HL-60 (cell line): ENCODE results near the gene TBC1D24.
"Not testable (repeated sequence)": the region's sequence is repeated elsewhere in the genome, so short reads cannot be mapped to it uniquely, and the experiment has no call there.

Source experiments
- GABPA ChIP-seq: IDR thresholded peaks from 2 replicates; pipeline ENCODE4 v1.6.1; 2012; ENCODE audit warnings: low read depth
- POLR2AphosphoS5 ChIP-seq: IDR thresholded peaks from 2 replicates; pipeline ENCODE4 v1.6.1; 2012; ENCODE audit warnings: low read depth
- TF ChIP-seq, protein P1 (sequence below): IDR thresholded peaks from one replicate; pipeline ENCODE4 v1.5.1; 2011; ENCODE audit warnings: low read length, control low read depth, inconsistent platforms; ENCODE audit not compliant: insufficient read depth
- TF ChIP-seq, protein P2 (sequence below): IDR thresholded peaks from 2 replicates; pipeline ENCODE4 v1.6.1; 2012; ENCODE audit warnings: low read depth; ENCODE audit not compliant: insufficient replicate concordance

DNA sequence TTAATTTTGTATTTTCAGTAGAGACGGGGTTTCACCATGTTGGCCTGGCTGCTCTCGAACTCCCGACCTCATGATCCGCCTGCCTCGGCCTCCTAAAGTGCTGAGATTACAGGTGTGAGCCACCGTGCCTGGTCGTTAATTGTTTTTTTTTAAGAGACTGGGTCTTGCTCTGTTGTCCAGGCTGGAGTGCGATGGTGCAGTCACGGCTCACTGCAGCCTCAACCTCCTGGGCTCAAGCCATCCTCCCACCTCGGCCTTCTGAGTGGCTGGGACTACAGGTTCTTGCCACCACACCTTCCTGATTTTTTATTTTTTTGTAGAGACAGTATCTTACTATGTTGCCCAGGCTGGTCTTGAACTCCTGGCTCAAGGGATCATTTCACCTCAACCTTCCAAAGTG, 5.1 kb downstream of the TBC1D24 start:
- TF ChIP-seq, protein P1, sequence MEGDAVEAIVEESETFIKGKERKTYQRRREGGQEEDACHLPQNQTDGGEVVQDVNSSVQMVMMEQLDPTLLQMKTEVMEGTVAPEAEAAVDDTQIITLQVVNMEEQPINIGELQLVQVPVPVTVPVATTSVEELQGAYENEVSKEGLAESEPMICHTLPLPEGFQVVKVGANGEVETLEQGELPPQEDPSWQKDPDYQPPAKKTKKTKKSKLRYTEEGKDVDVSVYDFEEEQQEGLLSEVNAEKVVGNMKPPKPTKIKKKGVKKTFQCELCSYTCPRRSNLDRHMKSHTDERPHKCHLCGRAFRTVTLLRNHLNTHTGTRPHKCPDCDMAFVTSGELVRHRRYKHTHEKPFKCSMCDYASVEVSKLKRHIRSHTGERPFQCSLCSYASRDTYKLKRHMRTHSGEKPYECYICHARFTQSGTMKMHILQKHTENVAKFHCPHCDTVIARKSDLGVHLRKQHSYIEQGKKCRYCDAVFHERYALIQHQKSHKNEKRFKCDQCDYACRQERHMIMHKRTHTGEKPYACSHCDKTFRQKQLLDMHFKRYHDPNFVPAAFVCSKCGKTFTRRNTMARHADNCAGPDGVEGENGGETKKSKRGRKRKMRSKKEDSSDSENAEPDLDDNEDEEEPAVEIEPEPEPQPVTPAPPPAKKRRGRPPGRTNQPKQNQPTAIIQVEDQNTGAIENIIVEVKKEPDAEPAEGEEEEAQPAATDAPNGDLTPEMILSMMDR: not testable (repeated sequence)
- not testable (repeated sequence) for TF ChIP-seq GABPA, POLR2AphosphoS5
- TF ChIP-seq, protein P2, sequence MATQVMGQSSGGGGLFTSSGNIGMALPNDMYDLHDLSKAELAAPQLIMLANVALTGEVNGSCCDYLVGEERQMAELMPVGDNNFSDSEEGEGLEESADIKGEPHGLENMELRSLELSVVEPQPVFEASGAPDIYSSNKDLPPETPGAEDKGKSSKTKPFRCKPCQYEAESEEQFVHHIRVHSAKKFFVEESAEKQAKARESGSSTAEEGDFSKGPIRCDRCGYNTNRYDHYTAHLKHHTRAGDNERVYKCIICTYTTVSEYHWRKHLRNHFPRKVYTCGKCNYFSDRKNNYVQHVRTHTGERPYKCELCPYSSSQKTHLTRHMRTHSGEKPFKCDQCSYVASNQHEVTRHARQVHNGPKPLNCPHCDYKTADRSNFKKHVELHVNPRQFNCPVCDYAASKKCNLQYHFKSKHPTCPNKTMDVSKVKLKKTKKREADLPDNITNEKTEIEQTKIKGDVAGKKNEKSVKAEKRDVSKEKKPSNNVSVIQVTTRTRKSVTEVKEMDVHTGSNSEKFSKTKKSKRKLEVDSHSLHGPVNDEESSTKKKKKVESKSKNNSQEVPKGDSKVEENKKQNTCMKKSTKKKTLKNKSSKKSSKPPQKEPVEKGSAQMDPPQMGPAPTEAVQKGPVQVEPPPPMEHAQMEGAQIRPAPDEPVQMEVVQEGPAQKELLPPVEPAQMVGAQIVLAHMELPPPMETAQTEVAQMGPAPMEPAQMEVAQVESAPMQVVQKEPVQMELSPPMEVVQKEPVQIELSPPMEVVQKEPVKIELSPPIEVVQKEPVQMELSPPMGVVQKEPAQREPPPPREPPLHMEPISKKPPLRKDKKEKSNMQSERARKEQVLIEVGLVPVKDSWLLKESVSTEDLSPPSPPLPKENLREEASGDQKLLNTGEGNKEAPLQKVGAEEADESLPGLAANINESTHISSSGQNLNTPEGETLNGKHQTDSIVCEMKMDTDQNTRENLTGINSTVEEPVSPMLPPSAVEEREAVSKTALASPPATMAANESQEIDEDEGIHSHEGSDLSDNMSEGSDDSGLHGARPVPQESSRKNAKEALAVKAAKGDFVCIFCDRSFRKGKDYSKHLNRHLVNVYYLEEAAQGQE: not testable (repeated sequence)
